ENCODE results near the gene DLGAP1. TPM values are rescaled to one million over a fixed set of nuclear protein-coding genes. Genes with fewer than 3 reads are reported as not detected.
"Not testable (repeated sequence)": the region's sequence is repeated elsewhere in the genome, so short reads cannot be mapped to it uniquely, and the experiment has no call there.

Gene DLGAP1
- total and polyA plus RNA-seq, 7 donors = 0.13 to 2.6 (median 1.3) TPM; not detected in 1

GRCh38 chr18:4035521-4035920 lies 419.6 kb downstream of the DLGAP1 start:
- Histone ChIP-seq H3K4me3 (no peak overlapping the region), H3K27me3 (no peaks in the 10 kb centered on the region), H3K36me3 (no peaks in the 10 kb centered on the region), H3K9me3 (no peaks in the 10 kb centered on the region), H3K4me1 (no peaks in the 10 kb centered on the region), H3K27ac (no peak overlapping the region)
- TF ChIP-seq CTCF (IDR thresholded peaks at IDR 0.05) = no peak
- 49 to 73% methylated on average over 6 of the region's 6 CpGs for WGBS, 2 donors
- intact Hi-C loops (cut with DNase I) = no loop called here
- no peak for DNase-seq

- H3K9me3 ChIP-seq; H3K27ac ChIP-seq; H3K4me1 ChIP-seq; intact Hi-C loops (cut with DNase I); H3K4me3 ChIP-seq; H3K27me3 ChIP-seq; H3K36me3 ChIP-seq; DNase-seq: not testable (repeated sequence)
- WGBS, 2 donors = 74 to 87% methylated on average over 4 of the region's 4 CpGs
Measured at GRCh38 chr18:4034815-4035214, 420.3 kb downstream of the DLGAP1 start.

- H3K27me3 ChIP-seq = no peaks in the 10 kb centered on the region
- no peak overlapping the region for H3K27ac ChIP-seq
- H3K4me1 ChIP-seq = no peaks in the 10 kb centered on the region
- H3K36me3 ChIP-seq = no peaks in the 10 kb centered on the region
- H3K9me3 ChIP-seq = no peaks in the 10 kb centered on the region
- DNase-seq = no peak
- H3K4me3 ChIP-seq = no peak overlapping the region
- WGBS, 2 donors = 94 to 95% methylated on average over 1 of the region's 1 CpG
- TF ChIP-seq POLR2AphosphoS5 (IDR thresholded peaks at IDR 0.05) = no peak
- intact Hi-C loops (cut with DNase I) = no loop called here
Measured at GRCh38 chr18:4026542-4026941, 428.6 kb downstream of the DLGAP1 start.

GRCh38 chr18:4024702-4025101 lies 430.4 kb downstream of the DLGAP1 start:
- H3K4me3 ChIP-seq = no peak overlapping the region
- H3K36me3 ChIP-seq = no peaks in the 10 kb centered on the region
- WGBS, 2 donors = 60 to 78% methylated on average over 2 of the region's 2 CpGs
- TF ChIP-seq CTCF (IDR thresholded peaks at IDR 0.05) (no peak), POLR2AphosphoS5 (IDR thresholded peaks at IDR 0.05) (no peak), EP300 (IDR thresholded peaks at IDR 0.05) (no peak), POLR2A (IDR thresholded peaks at IDR 0.05) (no peak)
- intact Hi-C loops (cut with DNase I) = no loop called here
- no peak for DNase-seq
- no peaks in the 10 kb centered on the region for H3K27me3 ChIP-seq
- H3K4me1 ChIP-seq = no peaks in the 10 kb centered on the region
- H3K27ac ChIP-seq = no peak overlapping the region
- peaks cover 0 to 3% (median 0%) of the 10 kb centered on the region in 4 donors for H3K9me3 ChIP-seq

- H3K4me3 ChIP-seq; intact Hi-C loops (cut with DNase I); H3K4me1 ChIP-seq; H3K36me3 ChIP-seq; H3K9me3 ChIP-seq; H3K27me3 ChIP-seq; H3K27ac ChIP-seq; DNase-seq: not testable (repeated sequence)
- 57 to 73% methylated on average over 1 of the region's 1 CpG for WGBS, 2 donors
Measured at GRCh38 chr18:4022749-4023148, 432.4 kb downstream of the DLGAP1 start.

- TF ChIP-seq EP300 (IDR thresholded peaks at IDR 0.05) = no peak
- TF ChIP-seq CTCF (IDR thresholded peaks at IDR 0.05) = no peak
- no peak for TF ChIP-seq POLR2A (IDR thresholded peaks at IDR 0.05)
- TF ChIP-seq POLR2AphosphoS5 (IDR thresholded peaks at IDR 0.05) = no peak
- Histone ChIP-seq H3K4me1 (no peaks in the 10 kb centered on the region), H3K27me3 (no peaks in the 10 kb centered on the region), H3K36me3 (no peaks in the 10 kb centered on the region), H3K9me3 (peaks cover 0 to 3% (median 0%) of the 10 kb centered on the region in 4 donors), H3K4me3 (no peak overlapping the region), H3K27ac (no peak overlapping the region)
- 60 to 75% methylated on average over 5 of the region's 5 CpGs for WGBS, 2 donors
- intact Hi-C loops (cut with DNase I) = no loop called here
- DNase-seq = no peak
Measured at GRCh38 chr18:4020026-4020425, 435.1 kb downstream of the DLGAP1 start.
